ENCODE data around the gene ATE1.
"Not testable (repeated sequence)": the region's sequence is repeated elsewhere in the genome, so short reads cannot be mapped to it uniquely, and the experiment has no call there.

The ATE1 gene

DNA sequence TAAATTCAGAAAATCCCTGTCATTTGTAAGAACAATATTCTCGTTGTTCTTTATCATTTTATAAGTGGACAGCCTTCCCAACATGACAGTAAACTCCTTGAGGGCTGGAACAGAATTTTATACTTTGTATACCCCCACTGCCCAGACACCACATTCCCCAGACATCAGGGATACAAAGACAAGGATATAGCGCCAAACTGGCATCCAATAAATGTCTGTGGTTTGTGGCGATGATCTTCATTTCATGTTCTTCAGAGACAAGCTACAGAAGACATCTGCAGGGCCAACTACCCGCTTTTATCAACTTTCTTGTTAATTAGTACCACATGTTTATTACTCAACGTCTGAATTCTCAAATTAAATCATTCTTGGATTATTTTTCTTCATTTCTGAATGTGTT is 155.9 kb downstream of the ATE1 start:
- H3K27ac ChIP-seq: no peak overlapping the region
- TF ChIP-seq, protein P1, sequence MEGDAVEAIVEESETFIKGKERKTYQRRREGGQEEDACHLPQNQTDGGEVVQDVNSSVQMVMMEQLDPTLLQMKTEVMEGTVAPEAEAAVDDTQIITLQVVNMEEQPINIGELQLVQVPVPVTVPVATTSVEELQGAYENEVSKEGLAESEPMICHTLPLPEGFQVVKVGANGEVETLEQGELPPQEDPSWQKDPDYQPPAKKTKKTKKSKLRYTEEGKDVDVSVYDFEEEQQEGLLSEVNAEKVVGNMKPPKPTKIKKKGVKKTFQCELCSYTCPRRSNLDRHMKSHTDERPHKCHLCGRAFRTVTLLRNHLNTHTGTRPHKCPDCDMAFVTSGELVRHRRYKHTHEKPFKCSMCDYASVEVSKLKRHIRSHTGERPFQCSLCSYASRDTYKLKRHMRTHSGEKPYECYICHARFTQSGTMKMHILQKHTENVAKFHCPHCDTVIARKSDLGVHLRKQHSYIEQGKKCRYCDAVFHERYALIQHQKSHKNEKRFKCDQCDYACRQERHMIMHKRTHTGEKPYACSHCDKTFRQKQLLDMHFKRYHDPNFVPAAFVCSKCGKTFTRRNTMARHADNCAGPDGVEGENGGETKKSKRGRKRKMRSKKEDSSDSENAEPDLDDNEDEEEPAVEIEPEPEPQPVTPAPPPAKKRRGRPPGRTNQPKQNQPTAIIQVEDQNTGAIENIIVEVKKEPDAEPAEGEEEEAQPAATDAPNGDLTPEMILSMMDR (conservative IDR thresholded peaks at IDR 0.05): no peak

DNA sequence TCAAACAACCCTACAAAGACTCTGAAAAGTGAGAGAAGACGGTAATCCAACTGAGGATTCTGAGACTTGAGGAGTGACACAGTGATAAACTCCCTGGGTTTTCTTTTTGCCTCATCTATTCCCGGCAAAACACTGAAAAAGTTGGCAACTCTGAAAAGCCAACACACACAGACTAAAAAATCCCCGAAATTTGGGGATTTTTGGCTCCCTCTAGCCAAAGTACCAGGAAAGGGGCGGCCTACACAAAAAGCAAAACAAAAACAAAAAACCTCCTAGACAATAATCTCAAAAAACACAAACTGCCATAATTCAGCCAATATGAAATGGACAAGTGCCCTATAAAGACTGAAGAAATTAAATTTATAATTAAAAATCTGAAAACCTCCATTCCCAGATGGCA is 161.4 kb downstream of the ATE1 start:
- TF ChIP-seq, protein P1 (conservative IDR thresholded peaks at IDR 0.05): no peak
- no peak overlapping the region for H3K27ac ChIP-seq

DNA sequence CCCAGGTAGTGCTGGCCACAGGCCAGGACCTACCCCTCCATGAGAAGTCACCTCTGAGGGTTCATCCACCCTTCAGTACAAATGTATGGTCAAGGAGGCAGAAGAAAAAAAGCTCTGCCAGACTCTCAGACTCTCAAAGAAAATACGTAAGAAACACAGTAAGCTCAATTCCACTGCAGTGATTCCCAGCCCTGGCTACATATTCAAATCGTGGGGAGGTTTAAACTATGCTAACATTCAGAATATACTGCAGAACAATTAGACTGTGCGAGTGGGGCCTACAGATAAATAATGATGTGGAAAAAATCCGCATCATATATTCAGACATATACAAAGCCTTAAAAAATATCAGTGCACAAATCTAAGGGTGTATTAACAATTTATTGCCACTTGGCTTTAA is 162.6 kb downstream of the ATE1 start:
- TF ChIP-seq, protein P1 (conservative IDR thresholded peaks at IDR 0.05): no peak
- H3K27ac ChIP-seq: no peak overlapping the region

DNA sequence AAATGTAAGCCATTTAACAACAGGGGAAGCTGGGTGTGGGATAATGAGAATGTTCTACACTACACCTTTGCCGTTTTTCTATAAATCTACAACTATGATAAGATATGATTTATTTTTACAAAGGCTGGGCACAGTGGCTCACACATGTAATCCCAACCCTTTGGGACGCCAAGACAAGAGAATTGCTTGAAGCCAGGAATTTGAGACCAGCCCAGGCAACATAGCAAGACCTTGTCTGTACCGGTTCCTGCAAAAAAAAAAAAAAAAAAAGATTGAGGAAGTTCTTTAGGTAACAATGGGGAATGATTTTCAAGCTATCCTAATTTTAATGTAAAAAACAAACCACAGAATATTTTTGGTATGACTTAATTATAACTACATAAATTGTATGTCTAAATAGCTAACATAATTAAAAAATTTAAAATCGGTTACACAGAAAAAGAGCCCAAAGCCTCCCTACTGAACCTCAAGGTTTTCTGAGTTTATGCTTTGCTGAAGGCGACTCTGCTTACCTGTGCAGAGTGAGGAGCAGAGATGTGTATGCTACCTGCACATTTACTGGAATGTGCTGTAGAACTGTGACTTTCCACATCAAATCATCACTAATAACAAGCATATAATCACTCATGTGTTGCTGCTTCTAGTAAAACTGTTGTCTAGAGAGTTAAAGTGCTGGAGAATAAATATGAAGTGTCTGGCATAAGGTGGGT is 163.4 kb downstream of the ATE1 start:
- TF ChIP-seq, protein P1 (conservative IDR thresholded peaks at IDR 0.05): no peak

DNA sequence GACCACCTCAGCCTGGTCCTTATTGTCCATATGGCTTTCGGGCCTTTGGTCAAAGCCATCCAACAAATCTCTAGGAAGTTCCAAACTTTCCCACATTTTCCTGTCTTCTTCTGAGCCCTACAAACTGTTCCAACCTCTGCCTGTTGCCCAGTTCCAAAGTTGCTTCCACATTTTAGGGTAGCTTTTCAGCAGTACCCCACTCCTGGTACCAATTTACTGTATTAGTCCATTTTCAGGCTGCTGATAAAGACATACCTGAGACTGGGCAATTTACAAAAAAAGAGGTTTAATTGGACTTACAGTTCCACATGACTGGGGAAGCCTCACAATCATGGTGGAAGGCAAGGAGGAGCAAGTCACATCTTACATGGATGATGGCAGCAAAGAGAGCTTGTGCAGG is 170.6 kb downstream of the ATE1 start:
- not testable (repeated sequence) for H3K27ac ChIP-seq

More for the DNA sequence above, 163.4 kb downstream of the ATE1 start:
- no peak overlapping the region for H3K27ac ChIP-seq

DNA sequence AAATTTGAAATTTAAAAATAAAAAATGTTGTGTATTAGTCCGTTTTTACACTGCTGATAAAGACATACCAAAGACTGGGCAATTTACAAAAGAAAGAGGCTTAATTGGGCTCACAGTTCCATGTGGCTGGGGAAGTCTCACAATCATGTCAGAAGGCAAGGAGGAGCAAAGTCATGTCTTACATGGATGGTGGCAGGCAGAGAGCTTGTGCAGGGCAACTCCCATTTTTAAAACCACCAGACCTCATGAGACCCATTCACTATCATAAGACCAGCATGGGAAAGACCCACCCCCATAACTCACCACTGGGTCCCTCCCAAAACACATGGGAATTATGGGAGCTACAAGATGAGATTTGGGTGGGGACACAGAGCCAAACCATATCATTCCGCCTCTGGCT is 172.3 kb downstream of the ATE1 start:
- H3K27ac ChIP-seq: not testable (repeated sequence)

DNA sequence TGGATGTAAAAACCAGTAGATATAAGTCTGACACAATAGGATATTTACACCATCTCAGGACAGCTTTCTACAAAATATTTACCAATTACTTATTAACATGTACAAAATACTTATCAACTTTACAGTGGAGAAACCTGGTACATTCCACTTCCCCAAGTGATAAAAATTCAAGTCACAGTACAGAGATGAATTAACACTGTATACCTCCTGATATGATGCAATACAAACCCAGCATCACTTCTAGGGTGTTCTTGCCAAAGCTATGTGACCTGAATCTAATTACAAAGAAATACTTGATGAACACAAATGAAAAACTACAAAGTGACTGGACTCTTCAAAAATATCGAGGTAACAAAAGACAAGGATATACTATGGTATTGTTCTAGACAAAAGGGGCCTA is 173.2 kb downstream of the ATE1 start:
- TF ChIP-seq, protein P1 (conservative IDR thresholded peaks at IDR 0.05): no peak
- H3K27ac ChIP-seq: no peak overlapping the region

DNA sequence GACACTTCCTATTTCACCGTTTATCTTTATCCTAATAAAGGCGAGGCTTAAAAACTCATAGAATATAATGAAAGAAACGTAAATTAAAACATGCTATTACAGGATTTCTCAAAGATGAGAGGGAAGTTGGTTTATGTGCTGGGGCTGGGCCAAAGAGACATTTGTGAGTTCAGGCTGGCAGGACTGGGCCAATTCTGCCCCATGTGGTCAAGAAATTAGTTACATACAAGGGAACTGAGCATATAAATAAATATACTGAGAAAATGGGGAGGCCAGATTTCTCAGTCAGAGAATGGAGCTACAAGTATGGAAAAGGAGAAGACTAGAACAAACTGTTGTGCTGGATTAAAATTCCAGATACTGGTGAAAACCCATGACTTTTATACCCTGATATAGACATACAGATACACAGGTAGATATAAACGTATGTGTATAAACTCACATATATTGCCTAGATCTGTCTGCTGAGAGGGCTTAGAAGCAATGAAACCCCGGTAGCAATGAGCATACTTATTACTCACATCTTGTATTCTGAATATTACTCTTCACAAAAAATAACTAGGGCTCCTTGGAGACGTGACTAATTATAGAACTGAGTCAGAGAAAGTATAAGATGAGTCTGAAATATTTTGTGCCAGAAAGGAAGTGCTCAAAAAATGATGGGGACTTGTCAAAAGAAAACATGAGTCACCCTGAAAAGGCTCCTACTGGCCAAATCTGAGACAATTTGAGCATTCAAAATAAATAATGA is 173.9 kb downstream of the ATE1 start:
- TF ChIP-seq, protein P1 (conservative IDR thresholded peaks at IDR 0.05): peak; percentile 51
- no peak overlapping the region for H3K27ac ChIP-seq
